Measurements from ENCODE around the gene HCRTR1.

DNA sequence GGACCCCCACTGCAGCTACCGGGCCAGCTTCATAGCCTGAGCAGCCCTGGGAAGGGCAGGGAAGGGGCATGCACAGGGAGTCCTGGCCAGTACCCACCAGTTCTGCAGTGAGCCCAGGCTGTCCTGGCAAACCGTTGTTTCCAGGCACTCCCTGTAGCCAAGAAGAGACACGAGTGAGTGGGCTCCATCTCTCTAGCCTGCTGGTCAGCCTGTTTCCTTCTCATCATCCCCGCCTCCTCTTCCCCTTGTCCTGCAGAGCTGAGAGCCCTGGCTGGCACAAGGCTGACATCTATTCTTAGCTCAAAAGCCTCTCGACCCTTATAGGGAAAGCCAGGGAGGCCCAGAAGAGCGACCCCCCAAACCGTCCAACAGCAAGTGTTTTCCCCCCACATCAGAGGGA, 57.7 kb downstream of the HCRTR1 start:
- TF ChIP-seq, protein P1, sequence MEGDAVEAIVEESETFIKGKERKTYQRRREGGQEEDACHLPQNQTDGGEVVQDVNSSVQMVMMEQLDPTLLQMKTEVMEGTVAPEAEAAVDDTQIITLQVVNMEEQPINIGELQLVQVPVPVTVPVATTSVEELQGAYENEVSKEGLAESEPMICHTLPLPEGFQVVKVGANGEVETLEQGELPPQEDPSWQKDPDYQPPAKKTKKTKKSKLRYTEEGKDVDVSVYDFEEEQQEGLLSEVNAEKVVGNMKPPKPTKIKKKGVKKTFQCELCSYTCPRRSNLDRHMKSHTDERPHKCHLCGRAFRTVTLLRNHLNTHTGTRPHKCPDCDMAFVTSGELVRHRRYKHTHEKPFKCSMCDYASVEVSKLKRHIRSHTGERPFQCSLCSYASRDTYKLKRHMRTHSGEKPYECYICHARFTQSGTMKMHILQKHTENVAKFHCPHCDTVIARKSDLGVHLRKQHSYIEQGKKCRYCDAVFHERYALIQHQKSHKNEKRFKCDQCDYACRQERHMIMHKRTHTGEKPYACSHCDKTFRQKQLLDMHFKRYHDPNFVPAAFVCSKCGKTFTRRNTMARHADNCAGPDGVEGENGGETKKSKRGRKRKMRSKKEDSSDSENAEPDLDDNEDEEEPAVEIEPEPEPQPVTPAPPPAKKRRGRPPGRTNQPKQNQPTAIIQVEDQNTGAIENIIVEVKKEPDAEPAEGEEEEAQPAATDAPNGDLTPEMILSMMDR (IDR thresholded peaks at IDR 0.05) = no peak
- no peak for TF ChIP-seq POLR2A (IDR thresholded peaks at IDR 0.05)
- TF ChIP-seq POLR2AphosphoS5 (IDR thresholded peaks at IDR 0.05) = no peak

All from sigmoid colon (tissue), 4 donors.